Measurements from ENCODE around the gene GON4L. TPM values are rescaled to one million over a fixed set of nuclear protein-coding genes. Genes with fewer than 3 reads are reported as not detected.

GON4L gene
- total RNA-seq, 1 experiment from 2014 or later, result 54.4 TPM

DNA sequence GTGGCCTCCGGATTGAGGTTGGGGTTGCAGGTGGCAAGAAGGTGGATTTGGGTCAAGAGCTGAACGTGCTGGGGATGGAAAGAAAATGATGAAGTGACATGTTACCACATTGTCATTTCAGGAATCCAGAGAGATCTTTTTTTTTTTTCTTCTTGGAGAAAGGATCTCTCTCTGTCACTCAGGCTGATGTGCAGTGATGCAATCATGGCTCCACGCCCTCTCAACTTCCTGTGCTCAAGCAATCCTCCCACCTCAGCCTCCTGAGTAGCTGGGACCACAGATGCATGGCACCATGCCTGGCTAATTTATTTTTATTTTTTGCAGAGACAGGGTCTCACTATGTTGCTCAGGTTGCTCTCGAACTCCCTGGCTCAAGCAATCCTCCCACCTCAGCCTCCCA, 80.6 kb downstream of the GON4L start:
- H3K36me3 Mint-ChIP-seq, result peaks cover 57% of the 10 kb centered on the region
- no peak overlapping the region for H3K4me3 Mint-ChIP-seq
- ATAC-seq, result no peak
- ChIA-PET POLR2A (no interaction called here), CTCF (no interaction called here)
- H3K9me3 Mint-ChIP-seq, result no peaks in the 10 kb centered on the region
- H3K4me1 Mint-ChIP-seq, result no peaks in the 10 kb centered on the region
- no peak for DNase-seq (ENCODE audit: low spot score)
- H3K27me3 Mint-ChIP-seq (ENCODE audit: low read depth), result no peaks in the 10 kb centered on the region
- no peak overlapping the region for H3K27ac Mint-ChIP-seq
- TF ChIP-seq NR2C2 (CRISPR knock-in tag; IDR thresholded peaks at IDR 0.05) (no peak), GABPB1 (CRISPR knock-in tag; IDR thresholded peaks at IDR 0.05) (no peak), ZNF219 (CRISPR knock-in tag; IDR thresholded peaks at IDR 0.05; ENCODE audit: borderline replicate concordance) (no peak), ZBTB21 (CRISPR knock-in tag; IDR thresholded peaks at IDR 0.05; ENCODE audit: borderline replicate concordance) (no peak), RELA (CRISPR knock-in tag; IDR thresholded peaks at IDR 0.05; ENCODE audit: borderline replicate concordance) (no peak), IRF2 (CRISPR knock-in tag; IDR thresholded peaks at IDR 0.05; ENCODE audit: borderline replicate concordance, low read depth) (no peak), TP53 (CRISPR knock-in tag; IDR thresholded peaks at IDR 0.05) (no peak), KAT7 (CRISPR knock-in tag; IDR thresholded peaks at IDR 0.05; ENCODE audit: borderline replicate concordance) (no peak), ZNF423 (CRISPR knock-in tag; IDR thresholded peaks at IDR 0.05) (no peak), ZNF396 (CRISPR knock-in tag; IDR thresholded peaks at IDR 0.05; ENCODE audit: borderline replicate concordance) (no peak)
- TF ChIP-seq, protein P1, sequence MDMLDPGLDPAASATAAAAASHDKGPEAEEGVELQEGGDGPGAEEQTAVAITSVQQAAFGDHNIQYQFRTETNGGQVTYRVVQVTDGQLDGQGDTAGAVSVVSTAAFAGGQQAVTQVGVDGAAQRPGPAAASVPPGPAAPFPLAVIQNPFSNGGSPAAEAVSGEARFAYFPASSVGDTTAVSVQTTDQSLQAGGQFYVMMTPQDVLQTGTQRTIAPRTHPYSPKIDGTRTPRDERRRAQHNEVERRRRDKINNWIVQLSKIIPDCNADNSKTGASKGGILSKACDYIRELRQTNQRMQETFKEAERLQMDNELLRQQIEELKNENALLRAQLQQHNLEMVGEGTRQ (CRISPR knock-in tag; IDR thresholded peaks at IDR 0.05), result no peak
- TF ChIP-seq, protein P2, sequence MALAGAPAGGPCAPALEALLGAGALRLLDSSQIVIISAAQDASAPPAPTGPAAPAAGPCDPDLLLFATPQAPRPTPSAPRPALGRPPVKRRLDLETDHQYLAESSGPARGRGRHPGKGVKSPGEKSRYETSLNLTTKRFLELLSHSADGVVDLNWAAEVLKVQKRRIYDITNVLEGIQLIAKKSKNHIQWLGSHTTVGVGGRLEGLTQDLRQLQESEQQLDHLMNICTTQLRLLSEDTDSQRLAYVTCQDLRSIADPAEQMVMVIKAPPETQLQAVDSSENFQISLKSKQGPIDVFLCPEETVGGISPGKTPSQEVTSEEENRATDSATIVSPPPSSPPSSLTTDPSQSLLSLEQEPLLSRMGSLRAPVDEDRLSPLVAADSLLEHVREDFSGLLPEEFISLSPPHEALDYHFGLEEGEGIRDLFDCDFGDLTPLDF (CRISPR knock-in tag; IDR thresholded peaks at IDR 0.05), result no peak
- TF ChIP-seq, protein P3, sequence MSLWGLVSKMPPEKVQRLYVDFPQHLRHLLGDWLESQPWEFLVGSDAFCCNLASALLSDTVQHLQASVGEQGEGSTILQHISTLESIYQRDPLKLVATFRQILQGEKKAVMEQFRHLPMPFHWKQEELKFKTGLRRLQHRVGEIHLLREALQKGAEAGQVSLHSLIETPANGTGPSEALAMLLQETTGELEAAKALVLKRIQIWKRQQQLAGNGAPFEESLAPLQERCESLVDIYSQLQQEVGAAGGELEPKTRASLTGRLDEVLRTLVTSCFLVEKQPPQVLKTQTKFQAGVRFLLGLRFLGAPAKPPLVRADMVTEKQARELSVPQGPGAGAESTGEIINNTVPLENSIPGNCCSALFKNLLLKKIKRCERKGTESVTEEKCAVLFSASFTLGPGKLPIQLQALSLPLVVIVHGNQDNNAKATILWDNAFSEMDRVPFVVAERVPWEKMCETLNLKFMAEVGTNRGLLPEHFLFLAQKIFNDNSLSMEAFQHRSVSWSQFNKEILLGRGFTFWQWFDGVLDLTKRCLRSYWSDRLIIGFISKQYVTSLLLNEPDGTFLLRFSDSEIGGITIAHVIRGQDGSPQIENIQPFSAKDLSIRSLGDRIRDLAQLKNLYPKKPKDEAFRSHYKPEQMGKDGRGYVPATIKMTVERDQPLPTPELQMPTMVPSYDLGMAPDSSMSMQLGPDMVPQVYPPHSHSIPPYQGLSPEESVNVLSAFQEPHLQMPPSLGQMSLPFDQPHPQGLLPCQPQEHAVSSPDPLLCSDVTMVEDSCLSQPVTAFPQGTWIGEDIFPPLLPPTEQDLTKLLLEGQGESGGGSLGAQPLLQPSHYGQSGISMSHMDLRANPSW (CRISPR knock-in tag; conservative IDR thresholded peaks at IDR 0.05; ENCODE audit: low read depth), result no peak
- TF ChIP-seq, protein P4, sequence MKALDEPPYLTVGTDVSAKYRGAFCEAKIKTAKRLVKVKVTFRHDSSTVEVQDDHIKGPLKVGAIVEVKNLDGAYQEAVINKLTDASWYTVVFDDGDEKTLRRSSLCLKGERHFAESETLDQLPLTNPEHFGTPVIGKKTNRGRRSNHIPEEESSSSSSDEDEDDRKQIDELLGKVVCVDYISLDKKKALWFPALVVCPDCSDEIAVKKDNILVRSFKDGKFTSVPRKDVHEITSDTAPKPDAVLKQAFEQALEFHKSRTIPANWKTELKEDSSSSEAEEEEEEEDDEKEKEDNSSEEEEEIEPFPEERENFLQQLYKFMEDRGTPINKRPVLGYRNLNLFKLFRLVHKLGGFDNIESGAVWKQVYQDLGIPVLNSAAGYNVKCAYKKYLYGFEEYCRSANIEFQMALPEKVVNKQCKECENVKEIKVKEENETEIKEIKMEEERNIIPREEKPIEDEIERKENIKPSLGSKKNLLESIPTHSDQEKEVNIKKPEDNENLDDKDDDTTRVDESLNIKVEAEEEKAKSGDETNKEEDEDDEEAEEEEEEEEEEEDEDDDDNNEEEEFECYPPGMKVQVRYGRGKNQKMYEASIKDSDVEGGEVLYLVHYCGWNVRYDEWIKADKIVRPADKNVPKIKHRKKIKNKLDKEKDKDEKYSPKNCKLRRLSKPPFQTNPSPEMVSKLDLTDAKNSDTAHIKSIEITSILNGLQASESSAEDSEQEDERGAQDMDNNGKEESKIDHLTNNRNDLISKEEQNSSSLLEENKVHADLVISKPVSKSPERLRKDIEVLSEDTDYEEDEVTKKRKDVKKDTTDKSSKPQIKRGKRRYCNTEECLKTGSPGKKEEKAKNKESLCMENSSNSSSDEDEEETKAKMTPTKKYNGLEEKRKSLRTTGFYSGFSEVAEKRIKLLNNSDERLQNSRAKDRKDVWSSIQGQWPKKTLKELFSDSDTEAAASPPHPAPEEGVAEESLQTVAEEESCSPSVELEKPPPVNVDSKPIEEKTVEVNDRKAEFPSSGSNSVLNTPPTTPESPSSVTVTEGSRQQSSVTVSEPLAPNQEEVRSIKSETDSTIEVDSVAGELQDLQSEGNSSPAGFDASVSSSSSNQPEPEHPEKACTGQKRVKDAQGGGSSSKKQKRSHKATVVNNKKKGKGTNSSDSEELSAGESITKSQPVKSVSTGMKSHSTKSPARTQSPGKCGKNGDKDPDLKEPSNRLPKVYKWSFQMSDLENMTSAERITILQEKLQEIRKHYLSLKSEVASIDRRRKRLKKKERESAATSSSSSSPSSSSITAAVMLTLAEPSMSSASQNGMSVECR (CRISPR knock-in tag; IDR thresholded peaks at IDR 0.05; ENCODE audit: borderline replicate concordance), result no peak
- TF ChIP-seq, protein P5, sequence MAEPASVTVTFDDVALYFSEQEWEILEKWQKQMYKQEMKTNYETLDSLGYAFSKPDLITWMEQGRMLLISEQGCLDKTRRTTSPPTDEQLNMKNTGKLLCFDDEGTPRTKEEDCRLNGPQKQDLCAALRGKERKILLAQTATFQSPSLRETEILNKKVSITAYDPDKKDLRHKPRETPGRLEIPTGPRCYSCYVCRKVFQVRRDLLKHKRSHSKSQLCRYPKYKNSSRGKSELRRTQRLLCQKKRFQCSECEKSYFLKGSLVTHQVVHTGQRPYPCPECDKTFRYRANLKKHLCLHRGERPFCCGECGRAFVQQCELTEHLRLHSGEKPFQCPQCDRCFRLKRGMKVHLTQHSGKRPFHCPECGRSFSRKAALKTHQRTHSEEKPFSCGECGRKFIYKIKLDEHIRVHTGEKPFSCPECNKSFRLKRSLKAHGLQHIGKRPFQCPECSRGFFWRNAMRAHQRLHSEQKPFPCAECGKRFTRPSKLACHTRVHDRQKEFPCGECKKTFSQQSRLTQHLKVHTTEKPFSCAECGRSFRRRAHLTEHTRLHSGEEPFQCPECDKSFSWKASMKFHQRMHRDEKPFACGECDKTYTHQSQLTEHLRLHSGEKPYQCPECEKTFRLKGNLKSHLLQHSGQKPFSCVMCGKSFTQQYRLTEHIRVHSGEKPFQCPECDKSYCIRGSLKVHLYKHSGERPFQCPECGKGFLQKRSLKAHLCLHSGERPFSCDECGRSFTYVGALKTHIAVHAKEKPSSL (CRISPR knock-in tag; conservative IDR thresholded peaks at IDR 0.05), result no peak
- TF ChIP-seq, protein P6, sequence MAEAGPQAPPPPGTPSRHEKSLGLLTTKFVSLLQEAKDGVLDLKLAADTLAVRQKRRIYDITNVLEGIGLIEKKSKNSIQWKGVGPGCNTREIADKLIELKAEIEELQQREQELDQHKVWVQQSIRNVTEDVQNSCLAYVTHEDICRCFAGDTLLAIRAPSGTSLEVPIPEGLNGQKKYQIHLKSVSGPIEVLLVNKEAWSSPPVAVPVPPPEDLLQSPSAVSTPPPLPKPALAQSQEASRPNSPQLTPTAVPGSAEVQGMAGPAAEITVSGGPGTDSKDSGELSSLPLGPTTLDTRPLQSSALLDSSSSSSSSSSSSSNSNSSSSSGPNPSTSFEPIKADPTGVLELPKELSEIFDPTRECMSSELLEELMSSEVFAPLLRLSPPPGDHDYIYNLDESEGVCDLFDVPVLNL (CRISPR knock-in tag; IDR thresholded peaks at IDR 0.05; ENCODE audit: borderline replicate concordance, low read depth), result no peak
- TF ChIP-seq, protein P7, sequence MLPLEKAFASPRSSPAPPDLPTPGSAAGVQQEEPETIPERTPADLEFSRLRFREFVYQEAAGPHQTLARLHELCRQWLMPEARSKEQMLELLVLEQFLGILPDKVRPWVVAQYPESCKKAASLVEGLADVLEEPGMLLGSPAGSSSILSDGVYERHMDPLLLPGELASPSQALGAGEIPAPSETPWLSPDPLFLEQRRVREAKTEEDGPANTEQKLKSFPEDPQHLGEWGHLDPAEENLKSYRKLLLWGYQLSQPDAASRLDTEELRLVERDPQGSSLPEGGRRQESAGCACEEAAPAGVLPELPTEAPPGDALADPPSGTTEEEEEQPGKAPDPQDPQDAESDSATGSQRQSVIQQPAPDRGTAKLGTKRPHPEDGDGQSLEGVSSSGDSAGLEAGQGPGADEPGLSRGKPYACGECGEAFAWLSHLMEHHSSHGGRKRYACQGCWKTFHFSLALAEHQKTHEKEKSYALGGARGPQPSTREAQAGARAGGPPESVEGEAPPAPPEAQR (CRISPR knock-in tag; IDR thresholded peaks at IDR 0.05), result no peak
